Fibroblast of mammary gland (primary cell): ENCODE data around the gene CFAP58.

Experiments used
- DNase-seq: peaks from one replicate; pipeline ENCODE4 v3.0.0-alpha.2; 2010; ENCODE audit warnings: low read depth
- H3K4me3 ChIP-seq: 2 replicates; pipeline ENCODE4 v1.5.1; 2011; ENCODE audit warnings: low read depth, mild to moderate bottlenecking, low read length, moderate library complexity; ENCODE audit not compliant: control insufficient read depth
- TF ChIP-seq, protein P1 (sequence below): conservative IDR thresholded peaks from 2 replicates; pipeline ENCODE4 v1.5.1; 2011; ENCODE audit warnings: low read depth, low read length, inconsistent platforms; ENCODE audit not compliant: control insufficient read depth, insufficient read depth

CFAP58 gene

DNA sequence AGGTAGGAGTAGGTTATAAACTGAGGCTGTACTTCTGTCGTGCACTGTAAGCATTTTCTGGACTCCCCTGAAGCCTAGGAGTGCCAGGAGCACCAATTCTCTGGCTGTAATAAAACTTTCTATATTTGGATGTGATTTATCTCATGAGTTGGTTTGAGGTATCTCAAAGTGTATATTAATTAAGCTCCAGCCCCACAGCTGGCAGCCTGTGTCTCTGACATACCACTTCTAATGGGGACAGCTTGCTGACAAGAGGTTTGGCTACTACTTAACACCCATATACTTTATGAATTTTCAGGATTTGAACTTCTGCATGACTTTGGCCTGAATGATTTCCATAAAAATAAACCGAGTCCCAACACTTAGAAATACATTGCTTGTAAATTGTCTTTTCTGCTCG is 35.2 kb downstream of the CFAP58 start:
- no peak overlapping the region for H3K4me3 ChIP-seq
- DNase-seq, result no peak
- TF ChIP-seq, protein P1, sequence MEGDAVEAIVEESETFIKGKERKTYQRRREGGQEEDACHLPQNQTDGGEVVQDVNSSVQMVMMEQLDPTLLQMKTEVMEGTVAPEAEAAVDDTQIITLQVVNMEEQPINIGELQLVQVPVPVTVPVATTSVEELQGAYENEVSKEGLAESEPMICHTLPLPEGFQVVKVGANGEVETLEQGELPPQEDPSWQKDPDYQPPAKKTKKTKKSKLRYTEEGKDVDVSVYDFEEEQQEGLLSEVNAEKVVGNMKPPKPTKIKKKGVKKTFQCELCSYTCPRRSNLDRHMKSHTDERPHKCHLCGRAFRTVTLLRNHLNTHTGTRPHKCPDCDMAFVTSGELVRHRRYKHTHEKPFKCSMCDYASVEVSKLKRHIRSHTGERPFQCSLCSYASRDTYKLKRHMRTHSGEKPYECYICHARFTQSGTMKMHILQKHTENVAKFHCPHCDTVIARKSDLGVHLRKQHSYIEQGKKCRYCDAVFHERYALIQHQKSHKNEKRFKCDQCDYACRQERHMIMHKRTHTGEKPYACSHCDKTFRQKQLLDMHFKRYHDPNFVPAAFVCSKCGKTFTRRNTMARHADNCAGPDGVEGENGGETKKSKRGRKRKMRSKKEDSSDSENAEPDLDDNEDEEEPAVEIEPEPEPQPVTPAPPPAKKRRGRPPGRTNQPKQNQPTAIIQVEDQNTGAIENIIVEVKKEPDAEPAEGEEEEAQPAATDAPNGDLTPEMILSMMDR, result no peak

DNA sequence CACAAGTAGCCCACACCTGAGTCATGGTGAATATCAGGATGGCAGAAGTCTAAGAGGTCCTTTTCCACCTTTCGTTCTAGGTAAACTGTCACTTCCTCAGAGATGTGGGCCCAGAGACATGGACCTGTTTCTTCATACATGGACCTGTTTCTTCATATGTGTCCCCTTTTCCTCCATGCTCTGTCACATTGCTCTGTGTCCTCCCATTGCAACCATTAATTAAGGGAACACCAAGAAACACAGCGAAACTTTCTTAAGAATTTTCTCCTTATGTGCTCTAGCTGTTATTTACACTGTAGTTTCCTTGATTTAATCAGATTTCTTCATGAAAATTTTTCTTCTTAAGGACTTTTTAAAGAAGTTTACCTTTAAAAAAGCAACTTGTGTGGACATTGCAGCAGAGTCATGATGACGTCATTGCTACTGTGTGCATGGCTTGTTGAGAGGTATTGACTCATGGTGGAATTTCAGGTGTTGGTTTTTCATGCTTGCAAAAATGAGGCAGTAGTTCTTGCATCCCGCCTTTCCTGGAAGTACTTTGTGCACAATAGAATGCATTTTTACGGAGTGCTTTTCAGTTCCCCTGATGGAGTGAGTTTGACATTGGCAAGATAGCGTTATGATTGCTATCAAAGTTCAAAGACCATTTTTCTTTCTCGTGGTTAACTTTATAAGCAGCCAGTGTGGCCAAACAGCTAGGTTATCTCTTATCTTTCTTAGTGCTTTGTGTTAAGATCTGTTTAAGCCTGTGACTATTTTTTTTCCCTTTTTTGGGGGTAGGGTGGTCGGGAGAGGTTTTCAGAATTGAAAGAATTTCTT is 37.7 kb downstream of the CFAP58 start:
- DNase-seq, result peak; percentile 15
- TF ChIP-seq, protein P1, result no peak
- H3K4me3 ChIP-seq, result no peak overlapping the region

DNA sequence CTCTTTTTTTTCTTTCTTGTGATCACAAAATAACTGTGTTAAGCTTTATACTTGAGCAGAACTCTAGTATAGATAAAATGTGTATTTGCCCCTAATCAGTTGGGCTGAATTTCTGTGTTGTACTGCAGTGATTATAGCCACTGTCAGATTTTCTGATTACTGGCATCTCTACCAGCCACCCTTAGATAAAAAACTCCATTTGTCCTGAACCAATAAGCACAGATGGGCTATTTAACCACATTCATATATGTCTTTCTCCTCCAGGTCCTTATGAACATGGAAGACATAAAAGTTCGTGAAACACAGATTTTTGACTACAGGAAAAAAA is 38.3 kb downstream of the CFAP58 start:
- DNase-seq, result no peak
- TF ChIP-seq, protein P1, result no peak

GRCh38 chr10:104393387-104393786 is 39.8 kb downstream of the CFAP58 start:
- H3K4me3 ChIP-seq, result no peak overlapping the region
- DNase-seq, result no peak
- TF ChIP-seq, protein P1, result no peak

More for the DNA sequence above, 38.3 kb downstream of the CFAP58 start:
- no peak overlapping the region for H3K4me3 ChIP-seq

DNA sequence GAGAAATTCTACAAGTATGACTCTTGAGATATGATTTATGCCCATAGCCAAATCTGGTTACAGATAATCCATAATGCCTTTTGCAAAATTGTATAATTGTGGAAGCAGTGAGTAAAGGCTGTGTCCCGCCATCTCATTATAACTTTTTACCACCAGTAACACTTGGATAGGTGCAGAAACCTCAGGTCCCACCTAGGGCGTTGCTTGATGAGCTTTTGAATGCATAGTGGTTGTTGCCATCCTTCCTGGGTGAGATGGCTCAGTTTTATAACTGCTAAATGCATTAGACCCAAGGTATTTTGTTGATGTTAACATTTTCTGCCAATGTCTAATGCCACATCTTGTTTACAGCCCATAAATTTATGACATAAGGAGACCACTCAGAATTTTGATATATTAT is 42.9 kb downstream of the CFAP58 start:
- TF ChIP-seq, protein P1, result no peak
- H3K4me3 ChIP-seq, result no peak overlapping the region
- DNase-seq, result no peak

DNA sequence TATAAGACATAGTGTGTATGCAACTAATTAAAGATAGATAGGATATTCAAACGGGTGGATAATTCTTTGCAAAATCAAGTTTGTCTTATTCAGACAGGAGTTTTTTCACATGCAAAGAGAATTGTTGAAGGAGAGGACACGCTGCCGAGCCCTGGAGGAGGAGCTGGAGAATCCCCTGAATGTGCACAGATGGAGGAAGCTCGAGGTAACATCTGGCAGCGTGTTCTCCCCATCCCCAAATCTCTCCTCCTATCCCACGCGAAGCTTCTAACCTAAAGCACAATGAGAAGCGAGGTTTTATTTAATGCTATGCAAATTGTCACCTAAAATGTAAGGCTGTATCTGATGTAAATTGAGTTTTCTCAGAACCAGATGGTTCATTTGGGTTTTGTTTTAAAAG is 50.0 kb downstream of the CFAP58 start:
- DNase-seq, result no peak
- H3K4me3 ChIP-seq, result no peak overlapping the region
- TF ChIP-seq, protein P1, result no peak
